Activated T-cell treated with anti-CD3 and anti-CD28 coated beads, Interleukin-2, amount 50 U/mL, for 1 hour (primary cell): ENCODE data around the gene ANKMY1.

Source experiments
- DNase-seq: peaks from one replicate; pipeline ENCODE4 v3.0.0-alpha.2; 2020

ANKMY1 gene

GRCh38 chr2:240466579-240467148 is 91.1 kb downstream of the ANKMY1 start:
- DNase-seq, result peak; percentile 8

- no peak for DNase-seq
Observed at GRCh38 chr2:240465765-240466578, 91.8 kb downstream of the ANKMY1 start.

- DNase-seq, result peak; percentile 13
Observed at GRCh38 chr2:240465268-240465764, 92.5 kb downstream of the ANKMY1 start.

GRCh38 chr2:240464514-240465241 is 93.1 kb downstream of the ANKMY1 start:
- DNase-seq, result no peak

- DNase-seq, result peak; percentile 8
Observed at GRCh38 chr2:240463866-240464481, 93.8 kb downstream of the ANKMY1 start.

- DNase-seq, result peak; percentile 11
Observed at GRCh38 chr2:240463274-240463865, 94.4 kb downstream of the ANKMY1 start.

- DNase-seq, result no peak
Observed at GRCh38 chr2:240462707-240463273, 95.0 kb downstream of the ANKMY1 start.

GRCh38 chr2:240462073-240462706 is 95.6 kb downstream of the ANKMY1 start:
- peak; percentile 16 for DNase-seq

- DNase-seq, result peak; percentile 4
Observed at GRCh38 chr2:240461471-240462072, 96.2 kb downstream of the ANKMY1 start.

GRCh38 chr2:240460781-240461431 is 96.9 kb downstream of the ANKMY1 start:
- DNase-seq, result peak; percentile 13

GRCh38 chr2:240460253-240460711 is 97.5 kb downstream of the ANKMY1 start:
- peak; percentile 10 for DNase-seq

GRCh38 chr2:240459401-240460252 is 98.2 kb downstream of the ANKMY1 start:
- no peak for DNase-seq

GRCh38 chr2:240458900-240459391 is 98.8 kb downstream of the ANKMY1 start:
- DNase-seq, result no peak

- no peak for DNase-seq
Observed at GRCh38 chr2:240458044-240458899, 99.5 kb downstream of the ANKMY1 start.

GRCh38 chr2:240457223-240458043 is 100.4 kb downstream of the ANKMY1 start:
- DNase-seq, result no peak

- no peak for DNase-seq
Observed at GRCh38 chr2:240456447-240457222, 101.2 kb downstream of the ANKMY1 start.
